Activated T-helper 17 cell treated with anti-CD3 and anti-CD28 coated beads, Interleukin-2, amount 50 U/mL, for 72 hours (primary cell): ENCODE data around the gene GPS1. TPM values are rescaled to one million over a fixed set of nuclear protein-coding genes. Genes with fewer than 3 reads are reported as not detected.

ENCODE experiments used
- ATAC-seq: fragments of 150-1000 bp; cut with Tn5 transposase; replicated peaks from 2 replicates; pipeline ENCODE4 v1.10.0; 2021; ENCODE audit warnings: mild to moderate bottlenecking, moderate library complexity
- H3K27ac Mint-ChIP-seq: one replicate; pipeline ENCODE4 v1.8.0; 2022; ENCODE audit warnings: mixed read lengths
- H3K27me3 Mint-ChIP-seq: one replicate; pipeline ENCODE4 v1.8.0; 2022; ENCODE audit warnings: mixed read lengths
- H3K36me3 Mint-ChIP-seq: one replicate; pipeline ENCODE4 v1.8.0; 2022; ENCODE audit warnings: low read depth, mild to moderate bottlenecking, mixed read lengths
- H3K4me1 Mint-ChIP-seq: one replicate; pipeline ENCODE4 v1.8.0; 2022; ENCODE audit warnings: mixed read lengths
- H3K4me3 Mint-ChIP-seq: one replicate; pipeline ENCODE4 v1.8.0; 2022; ENCODE audit warnings: mild to moderate bottlenecking, mixed read lengths
- H3K9me3 Mint-ChIP-seq: one replicate; pipeline ENCODE4 v1.8.0; 2022; ENCODE audit warnings: mixed read lengths
- total RNA-seq, 2 donors: library from RNA; stranded (reverse); gene quantifications; one replicate each; pipeline ENCODE4 v1.2.3, GENCODE V29; 2022

The GPS1 gene
- total RNA-seq, 2 donors from 2014 or later = 46.2 to 97.2 TPM

GRCh38 chr17:82095777-82096708 is 44.3 kb downstream of the GPS1 start:
- no peak for ATAC-seq
- Mint-ChIP-seq H3K27me3 (no peaks in the 10 kb centered on the region), H3K4me1 (no peaks in the 10 kb centered on the region), H3K9me3 (no peaks in the 10 kb centered on the region), H3K27ac (no peak overlapping the region), H3K36me3 (peaks cover 35% of the 10 kb centered on the region), H3K4me3 (peak overlapping the region; percentile 66)

DNA sequence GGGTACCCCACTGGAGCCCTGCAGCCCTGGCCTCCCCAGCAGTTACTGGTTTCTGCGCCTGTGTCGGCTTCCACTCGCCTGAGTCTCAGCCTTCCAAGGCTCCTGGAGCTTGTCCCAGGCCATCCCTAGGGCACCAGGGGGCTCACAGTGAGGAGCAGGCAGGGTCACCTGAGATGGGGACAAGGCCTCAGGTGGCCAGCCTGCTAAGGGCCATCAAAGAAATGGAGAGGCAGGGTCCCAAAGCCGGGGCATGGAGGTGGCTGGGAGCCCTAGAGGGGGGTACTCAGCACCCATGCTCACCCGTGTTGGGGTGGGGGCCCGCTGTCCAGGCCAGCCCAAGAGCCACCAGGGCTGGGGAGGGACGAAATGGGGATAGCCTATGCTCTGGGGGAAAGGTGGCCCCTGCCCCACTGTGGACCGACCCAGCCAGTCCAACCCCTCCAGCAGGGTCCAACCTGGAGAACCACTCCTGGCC is 45.0 kb downstream of the GPS1 start:
- no peaks in the 10 kb centered on the region for H3K9me3 Mint-ChIP-seq
- H3K27me3 Mint-ChIP-seq = no peaks in the 10 kb centered on the region
- H3K4me1 Mint-ChIP-seq = no peaks in the 10 kb centered on the region
- H3K27ac Mint-ChIP-seq = no peak overlapping the region
- peaks cover 30% of the 10 kb centered on the region for H3K36me3 Mint-ChIP-seq
- H3K4me3 Mint-ChIP-seq = peak overlapping the region; percentile 66
- ATAC-seq = no peak

DNA sequence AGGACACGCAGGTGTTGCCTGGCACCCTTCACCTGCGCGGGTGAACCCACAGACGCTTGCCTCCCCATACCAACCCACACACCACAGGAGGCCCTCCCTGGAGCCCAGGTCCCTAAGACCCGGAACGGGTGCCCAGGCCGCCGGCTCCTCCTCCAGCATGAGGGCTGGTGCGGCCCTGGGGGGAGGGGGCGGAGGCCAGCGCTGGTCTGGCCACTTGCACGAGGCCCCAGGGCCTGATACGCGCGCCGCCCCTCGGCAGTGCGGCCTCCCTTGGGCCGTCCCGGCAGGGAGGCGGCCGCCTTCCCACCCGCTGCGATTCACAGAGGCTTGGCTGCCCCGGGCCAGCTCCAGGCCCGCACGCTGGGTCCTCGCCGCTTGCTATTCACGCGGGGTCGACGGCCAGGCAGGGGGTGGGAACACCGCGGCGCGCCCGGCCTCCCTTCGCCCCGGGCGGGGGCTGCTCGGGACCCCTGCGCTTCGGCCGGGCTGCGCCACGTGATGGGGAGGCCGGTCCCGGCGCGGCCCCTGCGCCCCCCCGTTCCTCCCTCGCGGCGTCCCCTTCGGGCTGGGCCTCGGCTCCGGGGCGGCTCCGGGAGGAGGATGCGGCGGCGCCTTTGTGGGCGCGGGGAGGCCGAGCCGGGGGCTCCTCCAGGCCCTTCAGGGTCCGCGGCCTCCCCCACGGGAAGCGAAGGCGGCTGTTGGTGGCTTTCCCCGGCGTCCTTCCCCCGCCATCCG is 45.7 kb downstream of the GPS1 start:
- H3K9me3 Mint-ChIP-seq = no peaks in the 10 kb centered on the region
- ATAC-seq = no peak
- H3K27ac Mint-ChIP-seq = no peak overlapping the region
- peaks cover 25% of the 10 kb centered on the region for H3K36me3 Mint-ChIP-seq
- no peaks in the 10 kb centered on the region for H3K27me3 Mint-ChIP-seq
- no peaks in the 10 kb centered on the region for H3K4me1 Mint-ChIP-seq
- H3K4me3 Mint-ChIP-seq = peak overlapping the region; percentile 66

- Mint-ChIP-seq H3K36me3 (peaks cover 25% of the 10 kb centered on the region), H3K4me1 (no peaks in the 10 kb centered on the region), H3K27ac (no peak overlapping the region), H3K9me3 (no peaks in the 10 kb centered on the region), H3K27me3 (no peaks in the 10 kb centered on the region), H3K4me3 (peak overlapping the region; percentile 17)
- no peak for ATAC-seq
Observed at GRCh38 chr17:82097919-82098168, 46.1 kb downstream of the GPS1 start.

DNA sequence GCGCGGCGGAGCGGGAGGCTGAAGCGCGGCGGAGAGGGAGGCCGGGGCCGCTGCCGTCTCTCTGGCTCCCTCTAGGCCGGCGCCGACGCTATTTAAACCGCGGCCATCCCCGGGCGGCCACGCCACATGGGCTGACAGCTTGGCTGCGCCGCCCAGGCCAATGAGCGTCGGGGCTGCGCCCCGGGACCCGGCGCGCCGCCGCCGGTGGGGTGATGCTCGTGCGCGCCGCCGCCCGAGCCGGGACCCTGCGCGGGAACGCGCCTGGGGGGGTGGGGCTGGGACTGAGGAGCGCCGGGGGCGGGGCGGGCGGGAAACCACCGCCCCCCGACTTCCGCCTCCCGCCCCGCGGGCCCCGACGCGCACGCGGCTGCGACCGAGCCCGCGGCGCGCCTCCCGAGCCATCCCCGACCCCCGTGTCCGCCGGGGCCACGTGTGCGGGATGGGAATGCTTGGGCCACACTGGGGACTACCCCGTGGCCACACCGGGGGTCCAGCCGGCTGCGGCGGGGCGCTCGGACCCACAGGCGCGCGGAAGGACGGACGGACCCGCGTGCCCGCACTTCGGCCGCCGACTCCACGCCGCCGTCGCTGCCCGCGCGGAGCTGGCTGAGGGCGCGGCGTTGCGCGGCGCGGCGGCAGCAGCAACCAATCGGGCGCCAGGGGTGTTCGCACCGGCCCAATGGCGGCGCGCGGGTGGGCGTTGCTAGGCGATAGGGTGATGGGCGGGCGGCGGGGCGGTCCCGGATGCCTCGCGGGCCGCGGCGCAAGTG is 46.7 kb downstream of the GPS1 start, which contains the start of gene FASN:
Gene FASN, minus strand, starts transcription at position 68 of the 770 bp plus-strand sequence. CDS start 1,791 bp downstream, outside the sequence.
- H3K27ac Mint-ChIP-seq = no peak within 1 kb of the TSS
- peak; percentile 89 for ATAC-seq
- H3K4me1 Mint-ChIP-seq = no peaks in the 10 kb centered on the region
- no peaks in the 10 kb centered on the region for H3K27me3 Mint-ChIP-seq
- H3K9me3 Mint-ChIP-seq = no peaks in the 10 kb centered on the region
- peaks cover 22% of the 10 kb centered on the region for H3K36me3 Mint-ChIP-seq
- H3K4me3 Mint-ChIP-seq = peak within 1 kb of the TSS; percentile 76

- Mint-ChIP-seq H3K27me3 (no peaks in the 10 kb centered on the region), H3K4me3 (peak overlapping the region; percentile 76), H3K27ac (peak overlapping the region; percentile 69), H3K9me3 (no peaks in the 10 kb centered on the region), H3K4me1 (no peaks in the 10 kb centered on the region), H3K36me3 (peaks cover 21% of the 10 kb centered on the region)
- ATAC-seq = peak; percentile 12
Observed at GRCh38 chr17:82098939-82099763, 47.5 kb downstream of the GPS1 start.

GRCh38 chr17:82100502-82101298 is 49.0 kb downstream of the GPS1 start:
- peaks cover 12% of the 10 kb centered on the region for H3K36me3 Mint-ChIP-seq
- no peaks in the 10 kb centered on the region for H3K4me1 Mint-ChIP-seq
- no peak for ATAC-seq
- no peaks in the 10 kb centered on the region for H3K27me3 Mint-ChIP-seq
- H3K27ac Mint-ChIP-seq = no peak overlapping the region
- no peaks in the 10 kb centered on the region for H3K9me3 Mint-ChIP-seq
- peak overlapping the region; percentile 76 for H3K4me3 Mint-ChIP-seq

- H3K9me3 Mint-ChIP-seq = no peaks in the 10 kb centered on the region
- H3K4me1 Mint-ChIP-seq = no peaks in the 10 kb centered on the region
- H3K4me3 Mint-ChIP-seq = no peak overlapping the region
- no peak overlapping the region for H3K27ac Mint-ChIP-seq
- ATAC-seq = no peak
- no peaks in the 10 kb centered on the region for H3K27me3 Mint-ChIP-seq
- peaks cover 6% of the 10 kb centered on the region for H3K36me3 Mint-ChIP-seq
Observed at GRCh38 chr17:82101301-82101715, 49.6 kb downstream of the GPS1 start.

DNA sequence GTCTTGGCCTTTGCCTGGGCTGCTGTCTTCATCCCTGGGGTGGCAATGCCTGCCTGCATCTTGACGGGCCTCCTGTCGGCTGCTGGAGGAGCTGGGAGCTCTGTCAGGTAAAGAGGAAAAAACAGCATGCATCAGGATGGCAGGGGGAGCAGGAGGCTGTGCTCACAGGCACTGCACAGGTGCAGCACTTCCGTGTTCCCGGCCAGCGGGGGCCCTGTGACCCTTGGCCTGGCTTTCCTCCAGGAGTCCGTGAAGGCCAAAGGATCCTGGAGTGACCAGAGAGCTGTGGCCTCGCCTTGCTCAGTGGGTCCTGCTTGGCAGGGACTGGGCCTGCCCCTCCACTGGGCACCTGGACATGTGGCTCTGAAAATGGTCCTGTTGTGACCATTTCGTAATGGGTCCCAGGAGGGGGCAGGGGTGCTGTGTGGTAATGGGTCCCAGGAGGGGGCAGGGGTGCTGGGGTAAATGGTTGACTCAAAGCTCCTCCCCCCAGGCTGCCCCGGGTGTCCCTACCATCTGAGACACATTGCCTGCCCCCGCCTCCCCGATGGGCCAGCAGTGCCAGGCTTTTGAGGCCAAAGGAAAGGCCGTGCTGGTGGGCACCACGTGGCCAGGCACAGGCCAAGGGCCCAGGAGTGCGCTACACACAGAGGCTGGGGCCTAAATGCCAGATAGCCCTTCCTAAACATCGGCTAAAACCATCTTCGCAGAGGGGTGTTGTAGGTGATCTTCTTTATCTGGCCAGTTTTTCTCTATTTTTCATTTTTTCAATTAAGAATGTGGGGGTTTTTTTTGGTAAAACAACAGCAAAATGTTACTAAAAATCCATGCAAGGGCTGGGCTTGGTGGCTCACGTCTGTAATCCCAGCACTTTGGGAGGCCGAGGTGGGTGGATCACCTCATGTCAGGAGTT is 50.3 kb downstream of the GPS1 start:
- Mint-ChIP-seq H3K4me3 (no peak overlapping the region), H3K27me3 (no peaks in the 10 kb centered on the region), H3K4me1 (no peaks in the 10 kb centered on the region), H3K36me3 (no peaks in the 10 kb centered on the region), H3K27ac (no peak overlapping the region), H3K9me3 (no peaks in the 10 kb centered on the region)
- ATAC-seq = no peak

GRCh38 chr17:82103553-82104451 is 52.1 kb downstream of the GPS1 start:
- Mint-ChIP-seq H3K27me3 (no peaks in the 10 kb centered on the region), H3K27ac (no peak overlapping the region), H3K9me3 (no peaks in the 10 kb centered on the region), H3K4me3 (no peak overlapping the region), H3K4me1 (no peaks in the 10 kb centered on the region), H3K36me3 (no peaks in the 10 kb centered on the region)
- no peak for ATAC-seq

DNA sequence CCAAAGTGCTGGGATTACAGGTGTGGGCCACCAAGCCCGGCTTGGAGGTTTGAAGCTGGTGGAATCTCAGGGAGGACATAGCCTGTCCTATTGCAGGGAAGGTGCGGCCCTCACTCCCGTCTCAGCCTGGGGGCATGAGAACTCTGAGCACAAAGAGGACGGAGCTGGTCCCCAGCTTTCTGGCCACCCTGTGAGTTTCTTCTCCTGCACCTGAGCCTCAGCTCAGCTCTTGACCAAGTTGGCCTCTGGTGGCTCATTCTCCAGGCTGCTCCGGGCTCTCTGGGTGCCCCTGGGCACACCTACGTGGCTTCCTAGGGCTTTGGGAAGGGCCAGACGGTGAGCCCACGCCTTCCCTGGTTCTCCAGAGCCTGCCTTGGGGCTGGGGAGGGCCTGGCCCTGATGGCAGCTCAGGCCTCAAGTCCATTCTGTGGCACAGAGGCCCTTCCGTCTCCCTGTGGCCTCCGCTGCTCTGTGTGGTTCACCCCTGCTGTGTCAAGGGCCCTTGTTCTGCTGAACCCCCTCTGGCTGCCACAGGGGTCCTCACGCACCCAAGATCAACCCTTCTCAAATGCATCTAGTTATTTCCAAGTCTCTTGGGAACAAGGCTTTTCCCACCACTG is 53.2 kb downstream of the GPS1 start:
- no peaks in the 10 kb centered on the region for H3K27me3 Mint-ChIP-seq
- no peaks in the 10 kb centered on the region for H3K4me1 Mint-ChIP-seq
- ATAC-seq = no peak
- H3K36me3 Mint-ChIP-seq = no peaks in the 10 kb centered on the region
- H3K27ac Mint-ChIP-seq = peak overlapping the region; percentile 92
- H3K9me3 Mint-ChIP-seq = no peaks in the 10 kb centered on the region
- H3K4me3 Mint-ChIP-seq = peak overlapping the region; percentile 90
